Karpas-422 (cell line): ENCODE data around the gene PCED1A. TPM values are rescaled to one million over a fixed set of nuclear protein-coding genes. Genes with fewer than 3 reads are reported as not detected.
A peak's percentile ranks its signal among the peaks of the same experiment; 100 is the strongest.

ENCODE experiments used
- DNase-seq: peaks from one replicate; pipeline ENCODE4 v3.0.0-alpha.2; 2015
- H2AFZ ChIP-seq: fragments of 200-600 bp; sonication (generic); 2 replicates; pipeline ENCODE4 v1.6.1; 2014; ENCODE audit warnings: antibody characterized with exemption, low read length, mixed read lengths
- H3K27ac ChIP-seq: fragments of 200-600 bp; sonication (generic); 2 replicates; pipeline ENCODE4 v1.5.1; 2014; ENCODE audit warnings: mild to moderate bottlenecking, low read length, moderate library complexity
- H3K27me3 ChIP-seq: fragments of 200-600 bp; sonication (generic); 2 replicates; pipeline ENCODE4 v1.6.1; 2014; ENCODE audit warnings: low read length, mixed read lengths
- H3K36me3 ChIP-seq: fragments of 200-600 bp; sonication (generic); 2 replicates; pipeline ENCODE4 v1.6.1; 2014; ENCODE audit warnings: low read length, mixed read lengths; ENCODE audit not compliant: insufficient read depth
- H3K4me1 ChIP-seq: fragments of 200-600 bp; sonication (generic); 2 replicates; pipeline ENCODE4 v1.6.1; 2014; ENCODE audit warnings: mild to moderate bottlenecking, low read length, mixed read lengths
- H3K4me2 ChIP-seq: fragments of 200-600 bp; sonication (generic); 2 replicates; pipeline ENCODE4 v1.6.1; 2014; ENCODE audit warnings: low read length, low read depth, mild to moderate bottlenecking; ENCODE audit not compliant: poor library complexity, severe bottlenecking
- H3K4me3 ChIP-seq: fragments of 200-600 bp; sonication (generic); 2 replicates; pipeline ENCODE4 v1.5.1; 2014; ENCODE audit warnings: mild to moderate bottlenecking, antibody characterized with exemption, low read length, mixed read lengths
- H3K79me2 ChIP-seq: fragments of 200-600 bp; sonication (generic); 2 replicates; pipeline ENCODE4 v1.6.1; 2014; ENCODE audit warnings: mild to moderate bottlenecking, low read length, mixed read lengths
- H3K9ac ChIP-seq: fragments of 200-600 bp; sonication (generic); 2 replicates; pipeline ENCODE4 v1.6.0; 2014; ENCODE audit warnings: low read length
- H3K9me2 ChIP-seq: fragments of 200-600 bp; sonication (generic), shearing (Covaris generic); replicated peaks from 2 replicates; pipeline ENCODE4 v1.6.0; 2014; ENCODE audit warnings: mild to moderate bottlenecking, low read length, moderate library complexity; ENCODE audit not compliant: insufficient read depth
- H3K9me3 ChIP-seq: fragments of 300-700, 200-600 bp; sonication (generic); 2 replicates; pipeline ENCODE4 v1.6.1; 2014; ENCODE audit warnings: low read length, mixed read lengths
- H4K20me1 ChIP-seq: fragments of 200-600 bp; sonication (generic); 2 replicates; pipeline ENCODE4 v1.6.1; 2014; ENCODE audit warnings: mild to moderate bottlenecking, antibody characterized with exemption, low read length, low read depth; ENCODE audit not compliant: insufficient read depth
- total RNA-seq: library from RNA; depleted of rRNA; stranded (reverse); fragments of >200 nt; shearing (Covaris generic); gene quantifications from 2 replicates; pipeline ENCODE4 v1.2.3, GENCODE V29; 2014; ENCODE audit warnings: low replicate concordance

PCED1A gene
- total RNA-seq, 1 experiment from 2014 or later = 19.0 TPM

DNA sequence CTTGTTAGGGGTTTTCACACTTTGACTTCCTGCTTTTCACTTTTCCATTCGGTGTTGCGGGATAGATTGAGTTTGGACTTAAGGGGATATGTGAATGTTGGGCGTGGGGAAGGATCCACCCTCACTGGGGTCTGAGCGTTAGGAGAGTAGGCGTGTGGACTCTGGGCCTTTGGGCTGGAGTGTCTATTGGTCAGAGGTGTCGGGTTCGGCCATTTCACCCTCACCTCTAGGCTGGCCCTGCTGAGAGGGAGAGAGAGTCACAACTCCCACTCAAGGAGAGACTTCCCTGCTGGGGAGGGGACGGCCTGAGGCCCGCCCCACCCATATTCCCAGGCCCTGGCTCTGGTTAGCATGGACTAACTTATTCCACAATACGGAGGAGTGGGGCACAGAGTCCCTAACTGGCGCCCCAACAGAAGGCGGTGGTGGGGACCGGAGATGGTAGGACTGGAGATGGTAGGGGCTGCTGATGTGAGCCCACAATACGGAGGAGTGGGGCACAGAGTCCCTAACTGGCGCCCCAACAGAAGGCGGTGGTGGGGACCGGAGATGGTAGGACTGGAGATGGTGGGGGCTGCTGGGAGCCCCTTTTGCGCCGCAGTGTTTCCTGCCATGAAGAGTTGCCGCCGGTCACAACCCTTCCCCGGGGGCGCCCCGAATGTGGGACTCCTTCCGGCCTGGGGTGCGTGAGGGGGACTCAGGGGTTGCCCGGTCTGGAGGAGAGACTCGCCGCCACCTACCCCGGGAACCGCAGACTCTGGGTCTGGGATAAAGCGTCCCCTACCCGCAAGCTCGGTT lies 31.4 kb upstream of the PCED1A start:
- Histone ChIP-seq H3K4me1 (peaks cover 39% of the 10 kb centered on the region), H3K9me3 (no peaks in the 10 kb centered on the region), H3K79me2 (peaks cover 33% of the 10 kb centered on the region), H3K27ac (no peak overlapping the region), H3K27me3 (no peaks in the 10 kb centered on the region), H3K36me3 (peaks cover 7% of the 10 kb centered on the region; the same call in 1 of the 2 replicates), H4K20me1 (no peaks in the 10 kb centered on the region), H3K9me2 (no peaks in the 10 kb centered on the region), H2AFZ (peak overlapping the region; percentile 59), H3K4me3 (peak overlapping the region; percentile 100), H3K9ac (peak overlapping the region; percentile 98), H3K4me2 (peak overlapping the region; percentile 95)
- no peak for DNase-seq

DNA sequence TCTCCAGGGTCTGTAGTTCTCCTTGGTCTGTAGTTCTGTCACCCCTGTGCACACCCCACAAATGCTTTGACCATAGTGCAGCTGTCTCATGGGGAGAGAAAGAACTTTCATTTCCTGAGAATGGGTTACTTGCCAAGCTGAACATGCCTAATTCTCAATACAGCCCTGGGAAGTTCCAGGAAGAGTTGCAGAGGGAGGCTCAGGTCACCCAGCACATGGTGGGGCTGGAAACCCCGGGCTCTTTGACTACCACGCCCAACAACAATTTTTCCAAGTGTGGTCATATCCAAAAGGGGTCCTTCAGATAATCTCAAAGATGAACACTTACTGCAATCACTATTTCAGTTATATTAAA lies 30.6 kb upstream of the PCED1A start:
- H3K4me1 ChIP-seq = peaks cover 31% of the 10 kb centered on the region
- no peak overlapping the region for H3K9ac ChIP-seq
- H3K79me2 ChIP-seq = peaks cover 25% of the 10 kb centered on the region
- H3K27ac ChIP-seq = no peak overlapping the region
- no peaks in the 10 kb centered on the region for H3K27me3 ChIP-seq
- DNase-seq = no peak
- H3K9me2 ChIP-seq = no peaks in the 10 kb centered on the region
- no peak overlapping the region for H3K4me3 ChIP-seq
- H3K4me2 ChIP-seq = no peak overlapping the region
- no peaks in the 10 kb centered on the region for H4K20me1 ChIP-seq
- no peaks in the 10 kb centered on the region for H3K9me3 ChIP-seq
- no peak overlapping the region for H2AFZ ChIP-seq
- H3K36me3 ChIP-seq = no peaks in the 10 kb centered on the region; the same call in 1 of the 2 replicates

DNA sequence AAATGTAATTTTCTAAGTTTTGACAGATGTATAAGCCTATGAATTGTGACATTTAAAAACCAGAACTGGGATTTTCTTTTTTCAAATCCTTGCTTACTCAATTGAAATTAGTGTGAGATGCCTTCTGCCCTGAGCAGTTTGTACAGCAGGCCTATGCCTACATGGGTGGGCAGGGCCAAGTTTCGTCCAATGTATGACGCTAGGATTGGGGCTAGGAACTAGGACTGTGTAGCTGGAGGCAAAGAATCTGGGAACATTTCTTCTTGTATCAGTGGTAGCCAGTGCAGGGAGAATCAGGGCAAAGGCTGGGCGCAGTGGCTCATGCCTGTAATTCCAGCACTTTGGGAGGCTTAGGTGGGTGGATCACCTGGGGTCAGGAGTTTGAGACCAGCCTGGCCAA lies 28.9 kb upstream of the PCED1A start:
- no peak overlapping the region for H3K9ac ChIP-seq
- peaks cover 8% of the 10 kb centered on the region for H3K79me2 ChIP-seq
- peaks cover 14% of the 10 kb centered on the region for H3K4me1 ChIP-seq
- H4K20me1 ChIP-seq = no peaks in the 10 kb centered on the region
- no peaks in the 10 kb centered on the region for H3K9me2 ChIP-seq
- no peak for DNase-seq
- no peaks in the 10 kb centered on the region for H3K27me3 ChIP-seq
- H3K9me3 ChIP-seq = no peaks in the 10 kb centered on the region
- no peaks in the 10 kb centered on the region for H3K36me3 ChIP-seq
- H3K4me2 ChIP-seq = no peak overlapping the region
- H2AFZ ChIP-seq = no peak overlapping the region
- H3K4me3 ChIP-seq = no peak overlapping the region
- no peak overlapping the region for H3K27ac ChIP-seq

DNA sequence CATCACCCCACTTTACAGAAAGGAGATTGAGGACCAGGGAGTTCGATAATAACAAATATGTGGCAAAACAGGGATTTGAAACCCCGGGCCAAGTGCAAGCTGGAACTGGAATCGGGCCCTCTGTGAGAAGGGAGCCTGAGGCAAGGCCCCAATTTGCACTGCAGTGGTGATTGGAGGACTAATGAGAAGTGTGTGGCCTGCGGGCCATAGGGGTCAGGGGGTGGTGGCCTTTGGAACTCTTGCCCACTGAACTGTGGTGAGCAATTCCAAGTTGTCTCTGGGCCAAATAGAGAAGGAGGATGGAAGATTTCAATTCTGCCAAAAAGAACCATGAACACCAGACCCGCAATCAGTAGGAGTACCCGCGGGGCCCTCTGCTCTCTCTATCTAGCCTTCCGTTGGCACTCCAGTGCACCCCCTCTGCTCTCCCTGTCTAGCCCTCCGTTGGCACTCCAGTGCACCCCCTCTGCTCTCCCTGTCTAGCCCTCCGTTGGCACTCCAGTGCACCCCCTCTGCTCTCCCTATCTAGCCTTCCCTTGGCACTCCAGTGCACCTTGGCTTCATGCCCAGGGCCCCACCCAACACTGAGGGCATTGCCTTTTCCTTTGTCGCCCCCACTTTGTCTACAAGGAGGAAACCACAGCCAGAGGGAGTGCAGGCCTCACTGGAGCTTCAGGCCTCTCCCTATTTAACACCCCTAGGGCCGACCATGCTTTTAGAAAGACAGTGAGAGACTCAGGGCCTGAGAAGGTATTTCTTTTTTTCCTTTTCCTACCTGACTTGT lies 26.8 kb upstream of the PCED1A start:
- H4K20me1 ChIP-seq = no peaks in the 10 kb centered on the region
- no peak for DNase-seq
- no peaks in the 10 kb centered on the region for H3K9me2 ChIP-seq
- H3K27ac ChIP-seq = no peak overlapping the region
- H3K9ac ChIP-seq = no peak overlapping the region
- no peaks in the 10 kb centered on the region for H3K27me3 ChIP-seq
- no peak overlapping the region for H3K4me2 ChIP-seq
- H3K79me2 ChIP-seq = no peaks in the 10 kb centered on the region
- no peaks in the 10 kb centered on the region for H3K36me3 ChIP-seq
- no peaks in the 10 kb centered on the region for H3K9me3 ChIP-seq
- peaks cover 4% of the 10 kb centered on the region for H3K4me1 ChIP-seq
- no peak overlapping the region for H2AFZ ChIP-seq
- H3K4me3 ChIP-seq = no peak overlapping the region

DNA sequence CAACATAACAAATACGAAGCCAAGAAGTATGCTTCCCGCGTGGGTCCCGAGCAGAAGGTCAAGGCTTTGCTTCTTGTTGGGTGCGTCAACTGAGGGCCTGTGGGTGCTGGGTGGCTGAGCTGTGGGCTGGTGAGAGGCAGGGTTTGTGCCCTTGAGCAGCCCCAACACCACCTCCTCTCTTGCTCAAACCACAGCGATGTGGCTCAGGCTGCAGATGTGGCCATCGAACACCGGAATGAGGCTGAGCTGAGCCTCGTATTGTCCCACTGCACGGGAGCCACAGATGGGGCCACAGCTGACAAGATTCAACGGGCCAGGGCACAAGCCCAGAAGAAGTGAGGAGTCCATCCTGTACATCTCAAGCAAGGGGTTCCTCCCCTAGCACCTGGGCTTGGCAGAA lies 25.8 kb upstream of the PCED1A start:
- Histone ChIP-seq H3K4me2 (no peak overlapping the region), H3K9ac (no peak overlapping the region), H3K4me1 (no peaks in the 10 kb centered on the region), H3K9me3 (no peaks in the 10 kb centered on the region), H3K4me3 (no peak overlapping the region), H3K27ac (no peak overlapping the region), H4K20me1 (no peaks in the 10 kb centered on the region), H3K9me2 (no peaks in the 10 kb centered on the region), H2AFZ (no peak overlapping the region), H3K79me2 (no peaks in the 10 kb centered on the region), H3K27me3 (no peaks in the 10 kb centered on the region), H3K36me3 (no peaks in the 10 kb centered on the region)
- DNase-seq = no peak

DNA sequence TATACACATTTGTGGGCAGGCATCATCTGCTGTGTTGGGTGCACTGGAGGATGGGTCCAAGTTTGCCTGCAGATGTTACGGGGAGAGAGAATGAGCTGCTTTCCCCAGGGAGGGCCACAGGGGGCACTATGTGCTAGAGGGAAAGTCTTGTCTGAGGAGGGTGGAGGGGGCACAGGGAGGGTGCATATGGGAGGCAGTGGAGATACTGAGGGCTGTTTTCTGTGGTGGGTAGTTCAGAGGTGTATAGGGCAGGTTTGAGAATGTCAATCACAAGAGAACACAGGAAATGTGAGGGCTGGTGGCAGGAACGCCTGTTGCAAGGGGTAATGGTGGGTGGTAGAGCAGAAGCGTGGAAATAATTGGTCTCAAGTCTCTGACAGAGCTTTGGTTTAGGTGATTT lies 25.2 kb upstream of the PCED1A start:
- Histone ChIP-seq H2AFZ (no peak overlapping the region), H3K4me3 (no peak overlapping the region), H3K79me2 (no peaks in the 10 kb centered on the region), H3K4me1 (no peaks in the 10 kb centered on the region), H4K20me1 (no peaks in the 10 kb centered on the region), H3K36me3 (no peaks in the 10 kb centered on the region), H3K9me2 (no peaks in the 10 kb centered on the region), H3K4me2 (no peak overlapping the region), H3K9me3 (no peaks in the 10 kb centered on the region), H3K27ac (no peak overlapping the region), H3K9ac (no peak overlapping the region), H3K27me3 (no peaks in the 10 kb centered on the region)
- DNase-seq = peak; percentile 60

DNA sequence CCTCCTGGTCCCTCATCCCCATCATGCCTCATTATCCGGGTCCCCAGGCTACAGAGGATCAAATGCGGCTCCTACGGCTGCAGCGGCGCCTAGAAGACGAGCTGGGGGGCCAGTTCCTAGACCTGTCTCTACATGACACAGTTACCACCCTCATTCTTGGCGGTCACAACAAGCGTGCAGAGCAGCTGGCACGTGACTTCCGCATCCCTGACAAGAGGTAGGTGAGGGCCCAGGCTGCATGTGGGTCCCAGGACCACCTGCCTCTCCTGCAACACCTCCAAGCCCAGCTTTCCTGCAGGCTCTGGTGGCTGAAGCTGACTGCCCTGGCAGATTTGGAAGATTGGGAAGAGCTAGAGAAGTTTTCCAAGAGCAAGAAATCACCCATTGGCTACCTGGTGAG lies 24.6 kb upstream of the PCED1A start:
- Histone ChIP-seq H3K36me3 (no peaks in the 10 kb centered on the region), H3K27me3 (no peaks in the 10 kb centered on the region), H3K27ac (no peak overlapping the region)

DNA sequence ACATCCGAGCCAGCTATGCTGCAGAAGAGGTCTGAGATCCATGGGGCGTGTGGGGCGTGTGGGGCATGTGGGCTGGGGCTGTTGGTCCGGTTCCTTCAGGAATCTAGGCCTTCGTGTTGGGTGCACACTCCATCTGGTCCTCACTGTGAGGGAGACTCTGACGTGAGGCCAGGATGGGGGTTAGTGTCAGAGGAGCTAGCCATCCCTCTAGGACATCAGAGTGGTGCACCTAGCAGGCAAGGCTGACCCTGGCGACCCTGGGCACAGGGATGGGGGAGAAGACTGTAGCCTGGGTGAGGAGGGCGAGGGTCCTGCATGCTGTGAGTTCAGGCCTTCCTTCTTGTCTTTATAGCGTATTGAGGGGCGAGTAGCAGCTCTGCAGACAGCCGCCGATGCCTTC lies 24.2 kb upstream of the PCED1A start:
- H3K4me1 ChIP-seq = no peaks in the 10 kb centered on the region
- H3K27ac ChIP-seq = no peak overlapping the region
- H4K20me1 ChIP-seq = no peaks in the 10 kb centered on the region
- no peak overlapping the region for H3K4me3 ChIP-seq
- no peaks in the 10 kb centered on the region for H3K9me3 ChIP-seq
- H3K4me2 ChIP-seq = no peak overlapping the region
- no peaks in the 10 kb centered on the region for H3K27me3 ChIP-seq
- no peak overlapping the region for H2AFZ ChIP-seq
- no peaks in the 10 kb centered on the region for H3K79me2 ChIP-seq
- H3K9ac ChIP-seq = no peak overlapping the region
- no peaks in the 10 kb centered on the region for H3K9me2 ChIP-seq
- H3K36me3 ChIP-seq = no peaks in the 10 kb centered on the region
- DNase-seq = no peak

More for the DNA sequence above, 24.6 kb upstream of the PCED1A start:
- no peaks in the 10 kb centered on the region for H4K20me1 ChIP-seq
- H3K4me3 ChIP-seq = no peak overlapping the region
- H3K4me1 ChIP-seq = no peaks in the 10 kb centered on the region
- H3K9me3 ChIP-seq = no peaks in the 10 kb centered on the region
- H3K4me2 ChIP-seq = no peak overlapping the region
- H3K9me2 ChIP-seq = no peaks in the 10 kb centered on the region
- H3K79me2 ChIP-seq = no peaks in the 10 kb centered on the region
- H3K9ac ChIP-seq = no peak overlapping the region
- H2AFZ ChIP-seq = no peak overlapping the region
- DNase-seq = no peak
